Suprapubic skin (tissue), 4 donors: ENCODE results near the gene PNMA3. TPM values are rescaled to one million over a fixed set of nuclear protein-coding genes. Genes with fewer than 3 reads are reported as not detected.

Experiments used
- DNase-seq, 2 donors: peaks; one replicate each; pipeline ENCODE4 v3.0.0-alpha.2; 2019; ENCODE audit warnings: low spot score in 2 of 2
- H3K27ac ChIP-seq: fragments of 200-600 bp; sonication (generic); one replicate; pipeline ENCODE4 v1.5.1; 2019
- H3K27me3 ChIP-seq: fragments of 200-600 bp; sonication (generic); one replicate; pipeline ENCODE4 v1.5.1; 2019
- H3K36me3 ChIP-seq: fragments of 200-600 bp; sonication (generic); one replicate; pipeline ENCODE4 v1.5.1; 2019
- H3K4me1 ChIP-seq: fragments of 200-600 bp; sonication (generic); one replicate; pipeline ENCODE4 v1.5.1; 2019
- H3K4me3 ChIP-seq: fragments of 200-600 bp; sonication (generic); one replicate; pipeline ENCODE4 v1.5.1; 2019; ENCODE audit warnings: mild to moderate bottlenecking
- H3K9me3 ChIP-seq: fragments of 200-600 bp; sonication (generic); one replicate; pipeline ENCODE4 v1.5.1; 2019
- EP300 ChIP-seq: sonication (generic); formaldehyde crosslinking; IDR thresholded peaks from one replicate; pipeline ENCODE4 v1.6.1; 2017; ENCODE audit warnings: antibody characterized with exemption
- POLR2A ChIP-seq, 2 donors: fragments of 450-650 bp; IDR thresholded peaks; one replicate each; pipeline ENCODE4 v1.6.1; 2017; ENCODE audit warnings: antibody characterized with exemption in 2 of 2, mild to moderate bottlenecking in 2 of 2, moderate library complexity in 2 of 2
- POLR2AphosphoS5 ChIP-seq, 3 donors: sonication (generic); formaldehyde crosslinking; IDR thresholded peaks; one replicate each; pipeline ENCODE4 v1.6.1; 2017; ENCODE audit warnings: antibody characterized with exemption in 3 of 3
- WGBS: methylation state at CpG from one replicate; pipeline ENCODE4 v1.1.5; 2018; 5-methylcytosine and 5-hydroxymethylcytosine counted together
- total RNA-seq, 4 donors: library from RNA; depleted of rRNA; stranded (reverse); fragments of >200 nt; gene quantifications; one replicate each; pipeline ENCODE4 v1.1.0, GENCODE V29; 2016
- TF ChIP-seq, protein P1 (sequence below), 2 donors: fragments of 200-600 bp in 1 of 2; fragments of 450-650 bp in 1 of 2; sonication (generic) in 1 of 2; IDR thresholded peaks; one replicate each; pipeline ENCODE4 v1.5.1; 2016 to 2019; ENCODE audit warnings: antibody characterized with exemption in 2 of 2, mild to moderate bottlenecking in 1 of 2, moderate library complexity in 1 of 2

PNMA3 gene
- total RNA-seq, 4 donors from 2014 or later, result 0.26 to 0.97 (median 0.61) TPM

DNA sequence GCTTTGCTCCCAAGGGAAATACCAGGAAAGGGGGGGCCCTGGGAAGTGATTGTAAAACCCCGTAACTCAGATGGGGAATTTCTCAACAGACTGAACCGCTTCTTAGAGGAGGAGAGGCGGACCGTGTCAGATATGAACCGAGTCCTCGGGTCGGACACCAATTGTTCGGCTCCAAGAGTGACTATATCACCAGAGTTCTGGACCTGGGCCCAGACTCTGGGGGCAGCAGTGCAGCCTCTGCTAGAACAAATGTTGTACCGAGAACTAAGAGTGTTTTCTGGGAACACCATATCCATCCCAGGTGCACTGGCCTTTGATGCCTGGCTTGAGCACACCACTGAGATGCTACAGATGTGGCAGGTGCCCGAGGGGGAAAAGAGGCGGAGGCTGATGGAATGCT lies 1.0 kb downstream of the PNMA3 start:
- Histone ChIP-seq H3K9me3 (no peaks in the 10 kb centered on the region), H3K27me3 (peaks cover 14% of the 10 kb centered on the region), H3K4me1 (peaks cover 11% of the 10 kb centered on the region), H3K4me3 (no peak overlapping the region), H3K36me3 (no peaks in the 10 kb centered on the region), H3K27ac (no peak overlapping the region)
- no peak for DNase-seq
- WGBS, result 70% methylated on average over 11 of the region's 11 CpGs
- TF ChIP-seq POLR2AphosphoS5 (IDR thresholded peaks at IDR 0.05), result no peak
- TF ChIP-seq EP300, result no peak
- TF ChIP-seq POLR2A (IDR thresholded peaks at IDR 0.05), result no peak
- TF ChIP-seq, protein P1, sequence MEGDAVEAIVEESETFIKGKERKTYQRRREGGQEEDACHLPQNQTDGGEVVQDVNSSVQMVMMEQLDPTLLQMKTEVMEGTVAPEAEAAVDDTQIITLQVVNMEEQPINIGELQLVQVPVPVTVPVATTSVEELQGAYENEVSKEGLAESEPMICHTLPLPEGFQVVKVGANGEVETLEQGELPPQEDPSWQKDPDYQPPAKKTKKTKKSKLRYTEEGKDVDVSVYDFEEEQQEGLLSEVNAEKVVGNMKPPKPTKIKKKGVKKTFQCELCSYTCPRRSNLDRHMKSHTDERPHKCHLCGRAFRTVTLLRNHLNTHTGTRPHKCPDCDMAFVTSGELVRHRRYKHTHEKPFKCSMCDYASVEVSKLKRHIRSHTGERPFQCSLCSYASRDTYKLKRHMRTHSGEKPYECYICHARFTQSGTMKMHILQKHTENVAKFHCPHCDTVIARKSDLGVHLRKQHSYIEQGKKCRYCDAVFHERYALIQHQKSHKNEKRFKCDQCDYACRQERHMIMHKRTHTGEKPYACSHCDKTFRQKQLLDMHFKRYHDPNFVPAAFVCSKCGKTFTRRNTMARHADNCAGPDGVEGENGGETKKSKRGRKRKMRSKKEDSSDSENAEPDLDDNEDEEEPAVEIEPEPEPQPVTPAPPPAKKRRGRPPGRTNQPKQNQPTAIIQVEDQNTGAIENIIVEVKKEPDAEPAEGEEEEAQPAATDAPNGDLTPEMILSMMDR (IDR thresholded peaks at IDR 0.05), result no peak

DNA sequence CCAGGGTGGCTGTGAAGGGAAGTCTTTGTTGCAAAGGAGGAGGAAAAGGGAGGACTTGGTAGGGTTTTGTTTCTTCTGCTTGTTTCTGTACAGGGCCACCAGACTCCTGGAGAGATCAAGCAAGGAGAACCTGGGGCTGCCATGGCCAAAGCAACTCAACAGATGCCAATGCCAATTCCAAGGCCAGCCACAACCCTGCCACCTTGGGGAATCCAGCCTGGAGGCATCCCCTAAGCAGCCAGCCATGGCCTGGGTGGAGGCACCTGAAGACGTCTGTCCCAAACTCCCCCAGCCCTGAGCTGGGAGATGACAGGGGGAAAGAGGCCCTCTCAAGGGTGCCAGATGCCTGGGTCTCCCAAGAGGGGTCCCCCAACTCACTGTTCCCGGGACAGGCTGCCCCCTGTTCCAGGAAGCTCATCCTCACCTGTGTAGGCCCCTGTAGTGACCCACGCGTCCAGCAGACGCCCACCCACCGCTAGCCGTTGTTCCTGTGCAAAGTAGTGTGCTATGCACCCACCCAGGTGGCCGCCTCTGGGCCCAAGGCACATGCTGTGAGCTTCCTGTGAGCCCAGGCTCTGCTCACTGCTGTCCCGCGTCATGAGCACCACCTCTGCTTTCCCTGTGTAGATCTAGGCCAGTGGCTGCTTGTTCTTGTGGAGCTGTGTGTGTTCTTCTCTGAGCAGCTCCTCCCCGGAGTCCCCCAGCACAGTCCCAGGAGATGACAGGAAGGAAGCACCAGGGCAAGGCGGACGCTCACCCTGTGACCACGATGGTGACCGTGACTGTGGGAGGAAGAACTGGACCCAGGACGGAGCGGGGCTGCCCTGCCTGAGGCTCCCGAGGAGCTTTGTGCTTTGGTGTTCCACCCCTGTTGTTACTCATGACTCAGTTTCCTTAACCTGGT lies 3.2 kb downstream of the PNMA3 start:
- WGBS, result 94% methylated on average over 17 of the region's 18 CpGs
- no peak for TF ChIP-seq POLR2AphosphoS5 (IDR thresholded peaks at IDR 0.05)
- TF ChIP-seq, protein P1 (IDR thresholded peaks at IDR 0.05), result no peak
- TF ChIP-seq POLR2A (IDR thresholded peaks at IDR 0.05), result no peak
- no peak for TF ChIP-seq EP300
- no peaks in the 10 kb centered on the region for H3K9me3 ChIP-seq
- peaks cover 11% of the 10 kb centered on the region for H3K4me1 ChIP-seq
- H3K36me3 ChIP-seq, result no peaks in the 10 kb centered on the region
- DNase-seq, result no peak
- H3K27ac ChIP-seq, result no peak overlapping the region
- no peak overlapping the region for H3K4me3 ChIP-seq
- H3K27me3 ChIP-seq, result peaks cover 14% of the 10 kb centered on the region

DNA sequence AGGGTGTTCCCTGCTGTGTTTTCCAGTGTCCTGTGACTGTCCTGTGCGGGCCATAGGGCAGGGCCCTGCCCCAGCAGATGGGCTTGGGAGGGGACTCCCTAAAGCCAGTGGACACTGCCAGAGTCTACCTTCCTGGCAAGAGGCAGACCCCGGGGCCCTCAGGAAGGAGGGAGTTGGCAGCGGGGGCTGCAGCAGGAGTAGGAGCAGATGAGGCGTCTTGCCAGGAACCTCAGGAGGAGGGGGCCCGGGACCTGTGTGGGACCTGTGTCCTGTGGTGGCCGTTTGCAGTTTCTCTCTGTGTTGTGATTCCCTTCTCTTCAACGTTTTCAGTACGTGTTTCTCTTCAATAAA lies 3.8 kb downstream of the PNMA3 start:
- TF ChIP-seq, protein P1 (IDR thresholded peaks at IDR 0.05), result no peak
- TF ChIP-seq POLR2AphosphoS5 (IDR thresholded peaks at IDR 0.05) (no peak), EP300 (no peak), POLR2A (IDR thresholded peaks at IDR 0.05) (no peak)
- peaks cover 11% of the 10 kb centered on the region for H3K4me1 ChIP-seq
- no peaks in the 10 kb centered on the region for H3K36me3 ChIP-seq
- DNase-seq, result no peak
- no peaks in the 10 kb centered on the region for H3K9me3 ChIP-seq
- no peak overlapping the region for H3K27ac ChIP-seq
- peaks cover 14% of the 10 kb centered on the region for H3K27me3 ChIP-seq
- WGBS, result 75% methylated on average over 8 of the region's 8 CpGs
- H3K4me3 ChIP-seq, result no peak overlapping the region

DNA sequence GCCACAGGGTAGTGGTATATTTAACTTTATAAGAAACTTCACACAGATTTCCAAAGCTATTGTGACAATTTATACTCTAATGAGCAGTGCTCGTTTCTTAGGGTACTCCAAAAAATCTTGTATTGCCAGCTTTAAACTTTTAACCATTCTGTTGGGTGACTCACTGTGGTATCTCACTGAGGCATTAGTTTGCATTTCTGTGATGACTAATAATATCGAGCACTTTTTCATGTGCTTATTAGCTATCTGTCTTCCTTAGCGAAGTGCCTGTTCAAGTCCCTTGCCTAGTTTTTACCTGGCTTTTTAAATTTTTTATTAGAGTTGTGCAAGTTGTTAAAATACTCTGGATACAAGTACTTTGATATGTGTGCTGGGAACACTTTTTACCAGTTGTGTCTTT lies 5.5 kb downstream of the PNMA3 start:
- no peak for DNase-seq
- no peak overlapping the region for H3K4me3 ChIP-seq
- H3K27ac ChIP-seq, result no peak overlapping the region
- TF ChIP-seq POLR2A (IDR thresholded peaks at IDR 0.05) (no peak), EP300 (no peak), POLR2AphosphoS5 (IDR thresholded peaks at IDR 0.05) (no peak)
- TF ChIP-seq, protein P1 (IDR thresholded peaks at IDR 0.05), result no peak
- H3K4me1 ChIP-seq, result peaks cover 2% of the 10 kb centered on the region
- no peaks in the 10 kb centered on the region for H3K9me3 ChIP-seq
- WGBS, result 37% methylated on average over 3 of the region's 3 CpGs
- peaks cover 4% of the 10 kb centered on the region for H3K27me3 ChIP-seq
- no peaks in the 10 kb centered on the region for H3K36me3 ChIP-seq

DNA sequence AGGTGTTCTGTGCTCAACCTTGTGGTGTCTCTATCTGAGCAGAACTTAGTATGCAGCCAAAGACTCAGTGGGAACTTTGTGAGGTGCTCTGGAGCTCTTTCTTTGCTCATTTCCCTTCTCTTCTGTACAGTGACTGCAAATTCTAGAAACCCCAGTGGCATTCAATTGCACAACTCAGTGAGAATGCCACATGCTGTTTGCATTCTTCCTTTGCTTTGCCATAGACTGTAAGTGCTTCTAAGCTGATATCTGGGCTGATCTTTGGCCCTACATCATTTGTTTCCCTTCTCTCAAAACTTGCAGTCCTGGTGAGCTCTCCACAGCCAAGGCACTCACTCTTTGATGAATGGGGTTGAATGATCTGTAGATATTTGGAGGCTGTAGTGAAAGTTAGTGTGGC lies 7.0 kb downstream of the PNMA3 start:
- no peaks in the 10 kb centered on the region for H3K4me1 ChIP-seq
- TF ChIP-seq POLR2A (IDR thresholded peaks at IDR 0.05), result no peak
- TF ChIP-seq, protein P1 (IDR thresholded peaks at IDR 0.05), result no peak
- TF ChIP-seq POLR2AphosphoS5 (IDR thresholded peaks at IDR 0.05), result no peak
- TF ChIP-seq EP300, result no peak
- H3K9me3 ChIP-seq, result no peaks in the 10 kb centered on the region
- H3K4me3 ChIP-seq, result no peak overlapping the region
- H3K27ac ChIP-seq, result no peak overlapping the region
- DNase-seq, result no peak
- H3K27me3 ChIP-seq, result peaks cover 3% of the 10 kb centered on the region
- H3K36me3 ChIP-seq, result no peaks in the 10 kb centered on the region
